Measurements from ENCODE around the gene PI4K2A. TPM values are rescaled to one million over a fixed set of nuclear protein-coding genes. Genes with fewer than 3 reads are reported as not detected.

The PI4K2A gene
- total and polyA plus RNA-seq, 2 donors (not counting 1 experiment from before 2014, with no cell fraction given): 26.6 to 30.7 TPM

DNA sequence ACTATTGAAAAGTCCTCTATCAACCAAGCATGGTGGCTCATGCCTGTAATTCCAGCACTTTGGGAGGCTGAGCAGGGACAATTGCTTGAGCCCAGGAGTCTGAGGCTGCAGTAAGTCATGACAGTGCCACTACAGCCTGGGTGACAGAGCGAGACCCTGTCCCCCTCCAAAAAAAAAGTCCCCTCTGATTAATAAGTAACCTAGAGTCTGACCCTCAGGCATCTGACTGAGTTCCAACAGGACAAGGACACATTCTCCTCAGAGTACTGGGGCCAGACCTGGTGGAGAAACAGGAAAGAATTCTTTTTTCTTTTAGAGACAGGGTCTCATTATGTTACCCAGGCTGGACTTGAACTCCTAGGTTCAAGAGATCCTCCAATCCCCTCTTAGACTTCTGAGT, 17.2 kb upstream of the PI4K2A start:
- H3K27ac ChIP-seq (ENCODE audit: insufficient read depth, low read length): no peak overlapping the region
- H3K27me3 ChIP-seq (ENCODE audit: control insufficient read depth, insufficient read depth, low read length): no peaks in the 10 kb centered on the region
- H4K20me1 ChIP-seq (ENCODE audit: control insufficient read depth, extremely low read depth, insufficient read depth, low read length): no peaks in the 10 kb centered on the region
- no peaks in the 10 kb centered on the region for H3K9me3 ChIP-seq (ENCODE audit: control insufficient read depth, insufficient read depth, low read depth, low read length)
- no peaks in the 10 kb centered on the region for H3K36me3 ChIP-seq (ENCODE audit: control insufficient read depth, insufficient read depth, low read length)
- H3K4me1 ChIP-seq (ENCODE audit: control insufficient read depth, extremely low read depth, insufficient read depth, low read length): no peaks in the 10 kb centered on the region
- no peak for DNase-seq (ENCODE audit: low read depth in 2 of 2)
- H3K4me2 ChIP-seq (ENCODE audit: extremely low read depth, insufficient read depth, low read length): no peak overlapping the region
- H3K9ac ChIP-seq (ENCODE audit: insufficient read depth, low read length): no peak overlapping the region
- H3K79me2 ChIP-seq (ENCODE audit: control insufficient read depth, insufficient read depth, low read length): no peaks in the 10 kb centered on the region
- no peak for TF ChIP-seq EZH2 (IDR thresholded peaks at IDR 0.05; ENCODE audit: low read length, missing control alignments)
- TF ChIP-seq, protein P1, sequence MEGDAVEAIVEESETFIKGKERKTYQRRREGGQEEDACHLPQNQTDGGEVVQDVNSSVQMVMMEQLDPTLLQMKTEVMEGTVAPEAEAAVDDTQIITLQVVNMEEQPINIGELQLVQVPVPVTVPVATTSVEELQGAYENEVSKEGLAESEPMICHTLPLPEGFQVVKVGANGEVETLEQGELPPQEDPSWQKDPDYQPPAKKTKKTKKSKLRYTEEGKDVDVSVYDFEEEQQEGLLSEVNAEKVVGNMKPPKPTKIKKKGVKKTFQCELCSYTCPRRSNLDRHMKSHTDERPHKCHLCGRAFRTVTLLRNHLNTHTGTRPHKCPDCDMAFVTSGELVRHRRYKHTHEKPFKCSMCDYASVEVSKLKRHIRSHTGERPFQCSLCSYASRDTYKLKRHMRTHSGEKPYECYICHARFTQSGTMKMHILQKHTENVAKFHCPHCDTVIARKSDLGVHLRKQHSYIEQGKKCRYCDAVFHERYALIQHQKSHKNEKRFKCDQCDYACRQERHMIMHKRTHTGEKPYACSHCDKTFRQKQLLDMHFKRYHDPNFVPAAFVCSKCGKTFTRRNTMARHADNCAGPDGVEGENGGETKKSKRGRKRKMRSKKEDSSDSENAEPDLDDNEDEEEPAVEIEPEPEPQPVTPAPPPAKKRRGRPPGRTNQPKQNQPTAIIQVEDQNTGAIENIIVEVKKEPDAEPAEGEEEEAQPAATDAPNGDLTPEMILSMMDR (conservative IDR thresholded peaks at IDR 0.05 in 1 of 2, IDR thresholded peaks at IDR 0.05 in 1 of 2; ENCODE audit: low read depth in 1 of 2, low read length in 2 of 2): no peak
- no peak overlapping the region for H3K4me3 ChIP-seq (replicated peaks in 1 of 4; ENCODE audit: control extremely low read depth in 1 of 4, insufficient read depth in 1 of 4, low read depth in 3 of 4, low read length in 4 of 4)
- no peak overlapping the region for H2AFZ ChIP-seq (ENCODE audit: low read length)

GRCh38 chr10:97627731-97628130, 12.7 kb upstream of the PI4K2A start:
- Histone ChIP-seq H4K20me1 (ENCODE audit: control insufficient read depth, extremely low read depth, insufficient read depth, low read length) (no peaks in the 10 kb centered on the region), H3K4me1 (ENCODE audit: control insufficient read depth, extremely low read depth, insufficient read depth, low read length) (peaks cover 5% of the 10 kb centered on the region), H3K9ac (ENCODE audit: insufficient read depth, low read length) (no peak overlapping the region), H3K9me3 (ENCODE audit: control insufficient read depth, insufficient read depth, low read depth, low read length) (no peaks in the 10 kb centered on the region), H3K27ac (ENCODE audit: insufficient read depth, low read length) (no peak overlapping the region), H3K79me2 (ENCODE audit: control insufficient read depth, insufficient read depth, low read length) (no peaks in the 10 kb centered on the region), H3K4me3 (replicated peaks in 1 of 4; ENCODE audit: control extremely low read depth in 1 of 4, insufficient read depth in 1 of 4, low read depth in 3 of 4, low read length in 4 of 4) (no peak overlapping the region), H3K4me2 (ENCODE audit: extremely low read depth, insufficient read depth, low read length) (no peak overlapping the region), H3K36me3 (ENCODE audit: control insufficient read depth, insufficient read depth, low read length) (no peaks in the 10 kb centered on the region), H3K27me3 (ENCODE audit: control insufficient read depth, insufficient read depth, low read length) (no peaks in the 10 kb centered on the region), H2AFZ (ENCODE audit: low read length) (no peak overlapping the region)
- no peak for TF ChIP-seq EZH2 (IDR thresholded peaks at IDR 0.05; ENCODE audit: low read length, missing control alignments)
- TF ChIP-seq, protein P1 (conservative IDR thresholded peaks at IDR 0.05 in 1 of 2, IDR thresholded peaks at IDR 0.05 in 1 of 2; ENCODE audit: low read depth in 1 of 2, low read length in 2 of 2): no peak
- no peak for DNase-seq (ENCODE audit: low read depth in 2 of 2)

- H3K4me3 ChIP-seq (replicated peaks in 1 of 4; ENCODE audit: control extremely low read depth in 1 of 4, insufficient read depth in 1 of 4, low read depth in 3 of 4, low read length in 4 of 4): no peak overlapping the region
- H3K4me2 ChIP-seq (ENCODE audit: extremely low read depth, insufficient read depth, low read length): no peak overlapping the region
- no peak overlapping the region for H3K9ac ChIP-seq (ENCODE audit: insufficient read depth, low read length)
- H3K27ac ChIP-seq (ENCODE audit: insufficient read depth, low read length): no peak overlapping the region
- H4K20me1 ChIP-seq (ENCODE audit: control insufficient read depth, extremely low read depth, insufficient read depth, low read length): no peaks in the 10 kb centered on the region
- H3K79me2 ChIP-seq (ENCODE audit: control insufficient read depth, insufficient read depth, low read length): no peaks in the 10 kb centered on the region
- no peak for DNase-seq (ENCODE audit: low read depth in 2 of 2)
- no peaks in the 10 kb centered on the region for H3K36me3 ChIP-seq (ENCODE audit: control insufficient read depth, insufficient read depth, low read length)
- H3K4me1 ChIP-seq (ENCODE audit: control insufficient read depth, extremely low read depth, insufficient read depth, low read length): peaks cover 5% of the 10 kb centered on the region
- H3K27me3 ChIP-seq (ENCODE audit: control insufficient read depth, insufficient read depth, low read length): no peaks in the 10 kb centered on the region
- TF ChIP-seq, protein P1 (conservative IDR thresholded peaks at IDR 0.05 in 1 of 2, IDR thresholded peaks at IDR 0.05 in 1 of 2; ENCODE audit: low read depth in 1 of 2, low read length in 2 of 2): no peak
- no peak for TF ChIP-seq EZH2 (IDR thresholded peaks at IDR 0.05; ENCODE audit: low read length, missing control alignments)
- H2AFZ ChIP-seq (ENCODE audit: low read length): no peak overlapping the region
- H3K9me3 ChIP-seq (ENCODE audit: control insufficient read depth, insufficient read depth, low read depth, low read length): no peaks in the 10 kb centered on the region
These were observed 12.2 kb upstream of the PI4K2A start for GRCh38 chr10:97628228-97628627.

Measured in fibroblast of lung (primary cell).